Upper lobe of right lung (tissue), 1 donor: ENCODE measurements around the gene STARD13. TPM values are rescaled to one million over a fixed set of nuclear protein-coding genes. Genes with fewer than 3 reads are reported as not detected.

Experiments used
- ATAC-seq: fragments of 200-7000 bp; cut with Tn5 transposase; one replicate; pipeline ENCODE4 v1.9.1; 2020; ENCODE audit warnings: mild to moderate bottlenecking, moderate library complexity
- DNase-seq: peaks from one replicate; pipeline ENCODE4 v3.0.0-alpha.2; 2020
- H3K27ac ChIP-seq: fragments of 200-600 bp; one replicate; pipeline ENCODE4 v1.8.0; 2022
- H3K27me3 ChIP-seq: fragments of 200-600 bp; one replicate; pipeline ENCODE4 v1.8.0; 2022; ENCODE audit warnings: mild to moderate bottlenecking
- H3K36me3 ChIP-seq: fragments of 200-600 bp; one replicate; pipeline ENCODE4 v1.8.0; 2022
- H3K4me1 ChIP-seq: fragments of 200-600 bp; one replicate; pipeline ENCODE4 v1.8.0; 2022
- H3K4me3 ChIP-seq: fragments of 200-600 bp; one replicate; pipeline ENCODE4 v1.8.0; 2022; ENCODE audit warnings: mild to moderate bottlenecking
- H3K9me3 ChIP-seq: fragments of 200-600 bp; one replicate; pipeline ENCODE4 v1.8.0; 2022
- intact Hi-C: fragments of 100-400 bp; cut with DNase I; formaldehyde crosslinking; loops from one replicate; pipeline ENCODE4 v1.11.0; 2022
- total RNA-seq: library from RNA; stranded (reverse); fragmentation: NEBNext Ultra II Directional; extraction: Animal tissue kit (Norgen Biotek cat#: 25700); gene quantifications from one replicate; pipeline ENCODE4 v1.2.1, GENCODE V29; 2021
- TF ChIP-seq, protein P1 (sequence below): fragments of 200-600 bp; IDR thresholded peaks from one replicate; pipeline ENCODE4 v1.8.0; 2022; ENCODE audit warnings: antibody characterized with exemption
- donor health status: DM: no; HTN: yes; CAD: no; lungs with severe emphysema.

The STARD13 gene
- total RNA-seq, 1 donor from 2014 or later: 60.4 TPM

GRCh38 chr13:33263484-33263883, 22.1 kb downstream of the STARD13 start:
- TF ChIP-seq, protein P1, sequence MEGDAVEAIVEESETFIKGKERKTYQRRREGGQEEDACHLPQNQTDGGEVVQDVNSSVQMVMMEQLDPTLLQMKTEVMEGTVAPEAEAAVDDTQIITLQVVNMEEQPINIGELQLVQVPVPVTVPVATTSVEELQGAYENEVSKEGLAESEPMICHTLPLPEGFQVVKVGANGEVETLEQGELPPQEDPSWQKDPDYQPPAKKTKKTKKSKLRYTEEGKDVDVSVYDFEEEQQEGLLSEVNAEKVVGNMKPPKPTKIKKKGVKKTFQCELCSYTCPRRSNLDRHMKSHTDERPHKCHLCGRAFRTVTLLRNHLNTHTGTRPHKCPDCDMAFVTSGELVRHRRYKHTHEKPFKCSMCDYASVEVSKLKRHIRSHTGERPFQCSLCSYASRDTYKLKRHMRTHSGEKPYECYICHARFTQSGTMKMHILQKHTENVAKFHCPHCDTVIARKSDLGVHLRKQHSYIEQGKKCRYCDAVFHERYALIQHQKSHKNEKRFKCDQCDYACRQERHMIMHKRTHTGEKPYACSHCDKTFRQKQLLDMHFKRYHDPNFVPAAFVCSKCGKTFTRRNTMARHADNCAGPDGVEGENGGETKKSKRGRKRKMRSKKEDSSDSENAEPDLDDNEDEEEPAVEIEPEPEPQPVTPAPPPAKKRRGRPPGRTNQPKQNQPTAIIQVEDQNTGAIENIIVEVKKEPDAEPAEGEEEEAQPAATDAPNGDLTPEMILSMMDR: no peak
- H3K27me3 ChIP-seq: no peaks in the 10 kb centered on the region
- ATAC-seq (peak; percentile 24), DNase-seq (no peak)
- peaks cover 76% of the 10 kb centered on the region for H3K4me1 ChIP-seq
- intact Hi-C loops: no loop called here
- no peaks in the 10 kb centered on the region for H3K9me3 ChIP-seq
- no peak overlapping the region for H3K4me3 ChIP-seq
- no peaks in the 10 kb centered on the region for H3K36me3 ChIP-seq
- H3K27ac ChIP-seq: peak overlapping the region; percentile 13

GRCh38 chr13:33262997-33263396, 22.6 kb downstream of the STARD13 start:
- TF ChIP-seq, protein P1: no peak
- Histone ChIP-seq H3K9me3 (no peaks in the 10 kb centered on the region), H3K4me3 (no peak overlapping the region), H3K4me1 (peaks cover 79% of the 10 kb centered on the region), H3K27ac (no peak overlapping the region), H3K36me3 (no peaks in the 10 kb centered on the region), H3K27me3 (no peaks in the 10 kb centered on the region)
- intact Hi-C loops: no loop called here
- DNase-seq (no peak), ATAC-seq (peak; percentile 50)

- ATAC-seq (peak; percentile 9), DNase-seq (no peak)
- TF ChIP-seq, protein P1: no peak
- no peak overlapping the region for H3K4me3 ChIP-seq
- no peak overlapping the region for H3K27ac ChIP-seq
- no peaks in the 10 kb centered on the region for H3K36me3 ChIP-seq
- H3K27me3 ChIP-seq: no peaks in the 10 kb centered on the region
- peaks cover 77% of the 10 kb centered on the region for H3K4me1 ChIP-seq
- intact Hi-C loops: no loop called here
- no peaks in the 10 kb centered on the region for H3K9me3 ChIP-seq
Measured at GRCh38 chr13:33262594-33262993, 23.0 kb downstream of the STARD13 start.

DNA sequence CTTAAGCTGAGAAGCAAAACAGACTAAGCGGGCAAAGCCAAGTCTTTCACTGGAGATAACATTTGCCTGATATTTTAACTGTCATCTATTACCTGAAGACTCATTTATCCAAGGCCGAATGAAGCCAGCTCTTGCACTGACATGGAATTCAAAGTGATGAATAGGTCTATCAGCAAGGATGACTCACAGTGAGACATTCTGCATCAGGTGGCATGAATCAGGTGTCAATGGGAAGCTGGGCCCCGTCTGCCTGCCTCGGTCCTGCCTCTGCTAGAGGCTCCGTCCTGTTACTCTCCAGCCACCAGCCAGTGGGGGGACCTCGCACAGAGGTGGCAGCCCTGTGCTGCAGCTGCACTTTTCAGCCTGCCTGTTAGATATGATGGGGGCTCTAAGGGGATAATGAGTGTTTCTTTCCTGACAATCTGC, 23.5 kb downstream of the STARD13 start:
- no peaks in the 10 kb centered on the region for H3K9me3 ChIP-seq
- DNase-seq (no peak), ATAC-seq (no peak)
- H3K27me3 ChIP-seq: no peaks in the 10 kb centered on the region
- TF ChIP-seq, protein P1: no peak
- H3K4me1 ChIP-seq: peaks cover 72% of the 10 kb centered on the region
- intact Hi-C loops: no loop called here
- peak overlapping the region; percentile 26 for H3K27ac ChIP-seq
- no peaks in the 10 kb centered on the region for H3K36me3 ChIP-seq
- no peak overlapping the region for H3K4me3 ChIP-seq

GRCh38 chr13:33261387-33262061, 24.0 kb downstream of the STARD13 start:
- intact Hi-C loops: no loop called here
- no peak for ATAC-seq
- TF ChIP-seq, protein P1: no peak
- no peaks in the 10 kb centered on the region for H3K9me3 ChIP-seq
- H3K27ac ChIP-seq: peak overlapping the region; percentile 26
- no peaks in the 10 kb centered on the region for H3K27me3 ChIP-seq
- DNase-seq: no peak
- H3K4me1 ChIP-seq: peaks cover 68% of the 10 kb centered on the region
- H3K4me3 ChIP-seq: no peak overlapping the region
- H3K36me3 ChIP-seq: no peaks in the 10 kb centered on the region
